Endothelial cell (in vitro differentiated cells): ENCODE measurements around the gene TRIM46. TPM values are rescaled to one million over a fixed set of nuclear protein-coding genes. Genes with fewer than 3 reads are reported as not detected.
"Not testable (repeated sequence)": the region's sequence is repeated elsewhere in the genome, so short reads cannot be mapped to it uniquely, and the experiment has no call there.

Experiments
- DNase-seq: peaks from one replicate; pipeline ENCODE4 v3.0.0; 2021; ENCODE audit warnings: low spot score
- H3K27ac Mint-ChIP-seq: one replicate; pipeline ENCODE4 v1.8.0; 2021; ENCODE audit warnings: mixed read lengths, inconsistent platforms; ENCODE audit not compliant: unreplicated experiment
- H3K27me3 Mint-ChIP-seq: one replicate; pipeline ENCODE4 v1.8.0; 2021; ENCODE audit warnings: mild to moderate bottlenecking, moderate library complexity, mixed read lengths, inconsistent platforms; ENCODE audit not compliant: unreplicated experiment
- H3K36me3 Mint-ChIP-seq: one replicate; pipeline ENCODE4 v1.8.0; 2021; ENCODE audit warnings: mild to moderate bottlenecking, low read depth, mixed read lengths, inconsistent platforms; ENCODE audit not compliant: unreplicated experiment
- H3K4me1 Mint-ChIP-seq: one replicate; pipeline ENCODE4 v1.8.0; 2021; ENCODE audit warnings: mild to moderate bottlenecking, mixed read lengths, inconsistent platforms; ENCODE audit not compliant: unreplicated experiment
- H3K4me3 Mint-ChIP-seq: one replicate; pipeline ENCODE4 v1.8.0; 2021; ENCODE audit warnings: mild to moderate bottlenecking, mixed read lengths, inconsistent platforms; ENCODE audit not compliant: unreplicated experiment
- H3K9me3 Mint-ChIP-seq: one replicate; pipeline ENCODE4 v1.8.0; 2021; ENCODE audit warnings: mixed read lengths, inconsistent platforms; ENCODE audit not compliant: unreplicated experiment
- total RNA-seq: library from RNA; stranded (reverse); fragmentation: NEBNext Ultra II Directional; extraction: Animal tissue kit (Norgen Biotek cat#: 25700); gene quantifications from one replicate; pipeline ENCODE4 v1.2.1, GENCODE V29; 2021; ENCODE audit not compliant: unreplicated experiment
- TF ChIP-seq, protein P1 (sequence below): fragments of 200-600 bp; sonication (generic); IDR thresholded peaks from one replicate; pipeline ENCODE4 v1.5.0; 2021; ENCODE audit warnings: antibody characterized with exemption; ENCODE audit not compliant: unreplicated experiment

TRIM46 gene
- total RNA-seq, 1 donor from 2014 or later = 8.5 TPM

DNA sequence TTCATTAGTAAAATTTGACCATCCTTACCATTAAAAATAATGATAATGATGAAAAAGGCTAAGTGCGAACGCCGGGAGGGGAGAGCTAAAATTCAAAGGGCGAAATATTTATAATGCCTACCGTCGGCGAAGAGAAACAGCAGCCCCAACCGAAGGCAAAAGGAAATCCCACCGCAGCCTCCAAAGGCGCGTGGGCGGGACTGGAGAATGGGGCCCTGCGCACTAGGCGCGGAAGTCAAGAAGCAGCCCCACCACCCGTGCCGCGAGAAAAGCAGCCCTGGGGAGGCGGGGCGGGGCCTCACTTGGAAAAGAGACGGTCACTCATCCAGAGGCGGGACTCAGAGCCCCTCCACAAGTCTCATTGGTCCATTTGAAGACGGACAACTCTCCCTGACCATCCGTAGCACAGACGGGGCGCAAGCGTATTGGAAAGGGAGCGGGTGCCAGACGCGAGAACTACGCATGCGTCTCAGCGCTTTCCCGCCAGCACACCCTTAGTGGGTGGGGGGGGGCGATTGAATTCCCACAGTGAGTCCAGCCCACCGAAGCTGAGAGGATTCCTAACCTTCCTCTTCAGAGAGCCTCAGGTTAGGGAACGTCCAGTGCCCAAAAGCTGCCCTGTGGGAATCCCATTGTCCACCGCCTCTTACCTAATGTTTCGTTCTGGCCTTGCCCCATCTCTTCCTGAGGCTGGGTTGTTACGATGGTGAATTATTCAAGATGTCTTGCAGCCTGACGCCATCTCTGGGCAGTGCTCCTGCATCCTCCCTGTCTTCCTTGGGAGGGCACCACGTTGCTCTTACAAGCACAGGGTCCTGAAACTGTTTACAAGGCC is 53.8 kb downstream of the TRIM46 start:
- H3K9me3 Mint-ChIP-seq = no peaks in the 10 kb centered on the region
- peak; percentile 94 for DNase-seq
- H3K36me3 Mint-ChIP-seq = peaks cover 5% of the 10 kb centered on the region
- H3K4me1 Mint-ChIP-seq = peaks cover 20% of the 10 kb centered on the region
- peak overlapping the region; percentile 93 for H3K27ac Mint-ChIP-seq
- peaks cover 12% of the 10 kb centered on the region for H3K27me3 Mint-ChIP-seq
- H3K4me3 Mint-ChIP-seq = peak overlapping the region; percentile 91
- TF ChIP-seq, protein P1, sequence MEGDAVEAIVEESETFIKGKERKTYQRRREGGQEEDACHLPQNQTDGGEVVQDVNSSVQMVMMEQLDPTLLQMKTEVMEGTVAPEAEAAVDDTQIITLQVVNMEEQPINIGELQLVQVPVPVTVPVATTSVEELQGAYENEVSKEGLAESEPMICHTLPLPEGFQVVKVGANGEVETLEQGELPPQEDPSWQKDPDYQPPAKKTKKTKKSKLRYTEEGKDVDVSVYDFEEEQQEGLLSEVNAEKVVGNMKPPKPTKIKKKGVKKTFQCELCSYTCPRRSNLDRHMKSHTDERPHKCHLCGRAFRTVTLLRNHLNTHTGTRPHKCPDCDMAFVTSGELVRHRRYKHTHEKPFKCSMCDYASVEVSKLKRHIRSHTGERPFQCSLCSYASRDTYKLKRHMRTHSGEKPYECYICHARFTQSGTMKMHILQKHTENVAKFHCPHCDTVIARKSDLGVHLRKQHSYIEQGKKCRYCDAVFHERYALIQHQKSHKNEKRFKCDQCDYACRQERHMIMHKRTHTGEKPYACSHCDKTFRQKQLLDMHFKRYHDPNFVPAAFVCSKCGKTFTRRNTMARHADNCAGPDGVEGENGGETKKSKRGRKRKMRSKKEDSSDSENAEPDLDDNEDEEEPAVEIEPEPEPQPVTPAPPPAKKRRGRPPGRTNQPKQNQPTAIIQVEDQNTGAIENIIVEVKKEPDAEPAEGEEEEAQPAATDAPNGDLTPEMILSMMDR = no peak

DNA sequence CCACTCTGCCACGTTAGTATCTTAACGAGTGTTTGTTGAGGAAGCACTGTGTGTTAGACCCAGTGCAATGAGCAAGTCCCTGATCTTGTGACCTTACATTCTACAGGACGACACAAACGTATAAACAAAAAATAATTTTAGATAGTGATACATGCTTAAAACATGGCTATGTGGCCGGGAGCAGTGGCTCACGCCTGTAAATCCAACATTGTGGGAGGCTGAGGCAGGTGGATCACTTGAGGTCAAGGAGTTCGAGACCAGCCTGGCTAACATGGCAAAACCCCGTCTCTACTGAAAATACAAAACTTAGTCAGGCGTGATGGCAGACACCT is 54.4 kb downstream of the TRIM46 start:
- Mint-ChIP-seq H3K4me1 (peaks cover 19% of the 10 kb centered on the region), H3K27ac (peak overlapping the region; percentile 93), H3K4me3 (peak overlapping the region; percentile 91), H3K9me3 (no peaks in the 10 kb centered on the region), H3K36me3 (peaks cover 5% of the 10 kb centered on the region), H3K27me3 (peaks cover 12% of the 10 kb centered on the region)
- DNase-seq = no peak
- TF ChIP-seq, protein P1 = no peak

DNA sequence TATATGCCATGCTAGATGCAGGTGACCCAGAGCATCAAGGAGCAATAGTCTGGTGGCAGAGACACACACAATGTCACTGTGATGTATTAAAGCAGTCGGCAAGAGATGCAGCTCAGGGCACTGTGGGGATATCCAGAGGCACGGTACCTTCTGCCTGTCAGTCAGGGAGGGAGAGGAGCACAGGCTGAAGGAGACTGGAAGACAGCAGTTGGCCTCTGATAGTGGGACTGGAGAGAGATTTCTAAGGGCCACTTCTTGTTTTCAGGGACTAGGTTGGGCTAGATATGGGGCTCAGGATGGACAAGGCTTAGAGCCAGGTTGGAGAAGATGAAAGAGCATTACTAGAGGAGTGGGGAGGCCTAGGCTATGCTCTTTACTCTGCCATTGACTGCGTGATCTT is 57.7 kb downstream of the TRIM46 start:
- H3K9me3 Mint-ChIP-seq, DNase-seq, H3K4me3 Mint-ChIP-seq, H3K27ac Mint-ChIP-seq: not testable (repeated sequence)
- H3K27me3 Mint-ChIP-seq = peaks cover 14% of the 10 kb centered on the region
- peaks cover 14% of the 10 kb centered on the region for H3K4me1 Mint-ChIP-seq
- peaks cover 12% of the 10 kb centered on the region for H3K36me3 Mint-ChIP-seq

DNA sequence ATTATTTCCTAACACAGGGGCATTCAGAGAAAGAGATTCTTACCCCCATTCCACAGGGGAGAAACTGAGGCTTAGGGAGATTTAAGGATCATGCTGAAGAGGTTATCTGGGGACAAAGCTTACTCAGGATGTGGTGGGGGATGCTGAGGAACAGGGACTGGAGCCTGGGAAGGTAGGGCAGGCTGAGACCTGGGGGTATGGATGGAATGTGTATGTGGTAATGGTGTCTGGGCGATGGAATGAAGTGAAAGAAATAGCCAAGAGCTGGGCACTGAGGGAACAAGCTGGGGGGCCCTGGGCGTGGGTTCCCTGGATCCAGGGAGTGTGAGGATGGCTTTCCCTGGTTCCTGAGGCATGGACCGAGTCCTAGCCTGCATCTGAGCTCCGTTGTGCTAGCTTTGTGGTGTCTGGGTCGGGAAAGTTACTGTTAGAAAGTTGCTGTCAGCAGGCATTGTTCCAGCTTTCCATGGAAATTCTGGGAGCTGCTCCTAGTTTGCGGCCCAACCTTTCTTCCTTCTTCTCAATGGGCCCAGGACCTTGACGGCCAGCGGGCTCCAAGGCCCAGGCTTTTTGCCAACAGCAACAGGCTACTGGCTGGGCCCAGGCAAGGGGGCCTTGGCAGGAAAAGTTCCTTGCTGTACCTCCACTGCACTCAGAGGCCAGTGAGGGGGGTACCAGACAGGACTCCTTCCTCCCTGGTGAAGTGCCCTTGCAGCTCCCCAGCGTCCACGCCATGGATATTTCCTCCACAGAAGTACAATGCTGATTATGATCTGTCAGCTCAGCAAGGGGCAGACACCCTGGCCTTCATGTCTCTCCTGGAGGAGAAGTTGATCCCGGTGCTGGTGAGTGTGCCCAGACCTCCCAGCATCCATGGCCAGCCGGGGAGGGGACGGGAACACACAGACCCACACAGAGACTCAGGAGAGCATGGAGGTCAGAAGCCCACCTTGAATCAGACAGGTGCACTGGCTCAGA is 58.6 kb downstream of the TRIM46 start:
- Mint-ChIP-seq H3K4me3 (peak overlapping the region; percentile 56), H3K36me3 (peaks cover 10% of the 10 kb centered on the region), H3K27me3 (peaks cover 14% of the 10 kb centered on the region)
- DNase-seq, H3K9me3 Mint-ChIP-seq, H3K4me1 Mint-ChIP-seq, H3K27ac Mint-ChIP-seq: not testable (repeated sequence)

DNA sequence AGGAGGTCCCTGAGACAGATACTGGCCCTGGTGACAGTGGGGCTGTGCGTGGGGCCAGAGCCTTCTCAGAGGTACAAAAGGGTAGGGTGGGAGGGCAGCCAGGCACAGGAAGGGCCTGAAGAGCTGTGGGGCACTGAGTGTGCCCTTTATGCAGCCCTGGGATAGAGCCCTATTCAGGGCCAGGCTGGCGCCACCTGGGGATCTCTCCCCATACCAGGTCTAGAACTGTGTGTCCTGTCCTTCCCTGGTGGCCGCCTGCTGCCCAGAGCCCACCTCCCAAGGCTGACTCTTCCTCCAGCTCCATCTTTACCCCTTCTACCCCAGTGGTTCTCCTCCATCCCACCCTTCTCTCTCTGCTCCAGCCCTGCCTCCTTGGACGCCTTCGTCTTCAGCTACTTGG is 59.9 kb downstream of the TRIM46 start:
- H3K4me1 Mint-ChIP-seq, DNase-seq, H3K27ac Mint-ChIP-seq, H3K9me3 Mint-ChIP-seq, H3K4me3 Mint-ChIP-seq, H3K27me3 Mint-ChIP-seq: not testable (repeated sequence)
- H3K36me3 Mint-ChIP-seq = peaks cover 10% of the 10 kb centered on the region

Other genes starting within 250 kb of the TRIM46 start
- 26.7 TPM for gene PMVK, start 237.1 kb upstream of the TRIM46 start, total RNA-seq
- gene PBXIP1, start 217.8 kb upstream of the TRIM46 start, total RNA-seq = 82.1 TPM
- 49.8 TPM for gene PYGO2, start 212.1 kb upstream of the TRIM46 start, total RNA-seq
- gene SHC1, start 203.1 kb upstream of the TRIM46 start, total RNA-seq = 915 TPM
- gene CKS1B, start 199.2 kb upstream of the TRIM46 start, total RNA-seq = 48.3 TPM
- gene FLAD1, start 190.5 kb upstream of the TRIM46 start, total RNA-seq = 35.9 TPM
- gene LENEP, start 180.3 kb upstream of the TRIM46 start, total RNA-seq = 0.82 TPM
- gene ZBTB7B, start 171.0 kb upstream of the TRIM46 start, total RNA-seq = 23.3 TPM
- 2.8 TPM for gene DCST2, start 140.1 kb upstream of the TRIM46 start, total RNA-seq
- gene DCST1, start 140.0 kb upstream of the TRIM46 start, total RNA-seq = not detected
- gene ADAM15, start 122.5 kb upstream of the TRIM46 start, total RNA-seq = 382 TPM
- 25.2 TPM for gene EFNA4, start 110.1 kb upstream of the TRIM46 start, total RNA-seq
- gene EFNA3, start 95.0 kb upstream of the TRIM46 start, total RNA-seq = 9.6 TPM
- gene EFNA1, start 46.0 kb upstream of the TRIM46 start, total RNA-seq = 413 TPM
- gene SLC50A1, start 38.0 kb upstream of the TRIM46 start, total RNA-seq = 43.9 TPM
- 39.2 TPM for gene DPM3, start 33.3 kb upstream of the TRIM46 start, total RNA-seq
- gene KRTCAP2, start 545 bp upstream of the TRIM46 start, total RNA-seq = 173 TPM
- 35.5 TPM for gene THBS3, start 34.0 kb downstream of the TRIM46 start, total RNA-seq
- 38.8 TPM for gene MTX1, start 34.8 kb downstream of the TRIM46 start, total RNA-seq
- 54.1 TPM for gene ENTREP3, start 81.6 kb downstream of the TRIM46 start, total RNA-seq
- gene SCAMP3, start 88.5 kb downstream of the TRIM46 start, total RNA-seq = 54.9 TPM
- gene CLK2, start 99.7 kb downstream of the TRIM46 start, total RNA-seq = 62.8 TPM
- 7.3 TPM for gene HCN3, start 103.6 kb downstream of the TRIM46 start, total RNA-seq
- gene PKLR, start 127.6 kb downstream of the TRIM46 start, total RNA-seq = not detected
- 540 TPM for gene FDPS, start 135.0 kb downstream of the TRIM46 start, total RNA-seq
- 67.1 TPM for gene RUSC1, start 147.0 kb downstream of the TRIM46 start, total RNA-seq